ENCODE data around the gene FREM2. TPM values are rescaled to one million over a fixed set of nuclear protein-coding genes. Genes with fewer than 3 reads are reported as not detected.

The FREM2 gene
- total RNA-seq, 2 experiments from 2014 or later = not detected

- H3K27ac Mint-ChIP-seq = no peak overlapping the region
- POLR2A ChIA-PET = no interaction called here
These were observed 132.7 kb downstream of the FREM2 start for GRCh38 chr13:38819596-38819995.

GRCh38 chr13:38821770-38822551, 135.1 kb downstream of the FREM2 start:
- no peaks in the 10 kb centered on the region for H3K36me3 Mint-ChIP-seq (ENCODE audit: low read depth)
- intact Hi-C loops (cut with micrococcal nuclease) = no loop called here
- ChIA-PET POLR2A (no interaction called here), CTCF (no interaction called here)
- DNase-seq (no peak), ATAC-seq (no peak)
- H3K27me3 Mint-ChIP-seq = no peaks in the 10 kb centered on the region
- H3K9me3 Mint-ChIP-seq = no peaks in the 10 kb centered on the region
- no peaks in the 10 kb centered on the region for H3K4me1 Mint-ChIP-seq (ENCODE audit: low read depth)
- H3K27ac Mint-ChIP-seq = no peak overlapping the region
- H3K4me3 Mint-ChIP-seq = no peak overlapping the region
- TF ChIP-seq CTCF (IDR thresholded peaks at IDR 0.05) = no peak

More at GRCh38 chr13:38819596-38819995, 132.7 kb downstream of the FREM2 start:
- H3K4me3 Mint-ChIP-seq = no peak overlapping the region
- no peaks in the 10 kb centered on the region for H3K9me3 Mint-ChIP-seq
- DNase-seq (no peak), ATAC-seq (no peak)
- CTCF ChIA-PET = no interaction called here
- H3K36me3 Mint-ChIP-seq (ENCODE audit: low read depth) = no peaks in the 10 kb centered on the region
- intact Hi-C loops (cut with micrococcal nuclease) = no loop called here
- no peaks in the 10 kb centered on the region for H3K4me1 Mint-ChIP-seq (ENCODE audit: low read depth)
- TF ChIP-seq CTCF (IDR thresholded peaks at IDR 0.05) = no peak
- peaks cover 2% of the 10 kb centered on the region for H3K27me3 Mint-ChIP-seq

GRCh38 chr13:38824342-38824741, 137.5 kb downstream of the FREM2 start:
- no peak overlapping the region for H3K27ac Mint-ChIP-seq
- H3K4me3 Mint-ChIP-seq = no peak overlapping the region
- intact Hi-C loops (cut with micrococcal nuclease) = no loop called here
- ATAC-seq = peak; percentile 78
- ChIA-PET POLR2A (no interaction called here), CTCF (no interaction called here)
- H3K27me3 Mint-ChIP-seq = no peaks in the 10 kb centered on the region
- TF ChIP-seq CTCF (IDR thresholded peaks at IDR 0.05) = no peak
- DNase-seq = peak; percentile 14
- H3K4me1 Mint-ChIP-seq (ENCODE audit: low read depth) = no peaks in the 10 kb centered on the region
- H3K9me3 Mint-ChIP-seq = no peaks in the 10 kb centered on the region
- no peaks in the 10 kb centered on the region for H3K36me3 Mint-ChIP-seq (ENCODE audit: low read depth)

GRCh38 chr13:38826182-38826813, 139.4 kb downstream of the FREM2 start:
- no peak for ATAC-seq
- TF ChIP-seq CTCF (IDR thresholded peaks at IDR 0.05) = no peak
- no peak for DNase-seq
- no peaks in the 10 kb centered on the region for H3K36me3 Mint-ChIP-seq (ENCODE audit: low read depth)
- no peak overlapping the region for H3K27ac Mint-ChIP-seq
- no peaks in the 10 kb centered on the region for H3K4me1 Mint-ChIP-seq (ENCODE audit: low read depth)
- ChIA-PET CTCF (interaction anchor here (0.9 kb wide), 1 partner anchor 8 kb away, joined by 3 read pairs; no protein-coding TSS in a partner anchor), POLR2A (interaction anchor here (0.6 kb wide), 1 partner anchor 374 kb away, joined by 3 read pairs; no protein-coding TSS in a partner anchor)
- H3K27me3 Mint-ChIP-seq = no peaks in the 10 kb centered on the region
- no peak overlapping the region for H3K4me3 Mint-ChIP-seq
- no peaks in the 10 kb centered on the region for H3K9me3 Mint-ChIP-seq
- intact Hi-C loops (cut with micrococcal nuclease) = no loop called here

GRCh38 chr13:38830442-38831045, 143.7 kb downstream of the FREM2 start:
- DNase-seq (no peak), ATAC-seq (no peak)
- H3K27ac Mint-ChIP-seq = no peak overlapping the region
- CTCF ChIA-PET = no interaction called here
- no peak overlapping the region for H3K4me3 Mint-ChIP-seq
- TF ChIP-seq CTCF (IDR thresholded peaks at IDR 0.05) = no peak
- H3K9me3 Mint-ChIP-seq = peaks cover 3% of the 10 kb centered on the region
- no peaks in the 10 kb centered on the region for H3K4me1 Mint-ChIP-seq (ENCODE audit: low read depth)
- intact Hi-C loops (cut with micrococcal nuclease) = no loop called here
- H3K36me3 Mint-ChIP-seq (ENCODE audit: low read depth) = no peaks in the 10 kb centered on the region
- peaks cover 1% of the 10 kb centered on the region for H3K27me3 Mint-ChIP-seq
- POLR2A ChIA-PET = no interaction called here
